ENCODE results near the gene EXOC6.

Gene EXOC6

DNA sequence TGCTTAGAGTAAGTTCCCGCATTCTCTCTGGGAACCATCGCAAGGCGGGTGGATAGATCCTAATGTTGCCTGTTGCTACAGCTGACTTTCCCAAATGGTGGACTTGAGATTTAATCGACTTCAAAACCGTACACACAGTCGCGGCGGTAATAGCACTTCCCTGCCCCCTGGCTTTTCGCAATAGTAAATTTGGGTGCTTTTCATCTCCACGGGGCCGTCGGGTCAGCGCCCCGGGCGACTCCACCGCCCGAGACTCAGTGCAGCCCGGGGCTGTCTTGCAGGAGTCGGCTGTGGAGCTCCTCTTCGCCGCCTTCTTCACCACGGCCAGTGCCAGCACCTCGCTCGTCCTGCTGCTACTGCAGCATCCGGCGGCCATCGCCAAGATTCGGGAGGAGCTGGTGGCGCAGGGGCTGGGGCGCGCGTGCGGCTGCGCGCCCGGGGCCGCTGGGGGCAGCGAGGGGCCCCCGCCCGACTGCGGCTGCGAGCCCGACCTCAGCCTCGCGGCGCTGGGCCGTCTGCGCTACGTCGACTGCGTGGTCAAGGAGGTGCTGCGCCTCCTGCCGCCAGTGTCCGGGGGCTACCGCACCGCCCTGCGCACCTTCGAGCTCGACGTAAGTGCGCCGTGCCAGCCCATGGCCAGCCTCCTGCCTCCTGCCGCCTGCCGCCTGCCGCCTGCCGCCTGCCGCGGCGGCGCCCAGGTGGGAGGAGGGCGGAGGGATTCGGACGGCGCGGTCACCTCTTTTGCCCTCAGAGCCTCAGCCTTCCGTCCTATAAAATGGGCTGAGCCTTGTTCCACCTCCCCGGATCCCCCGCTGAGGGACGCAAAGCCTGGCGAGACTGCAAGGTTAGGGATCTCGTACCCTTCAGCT is 217.6 kb downstream of the EXOC6 start:
- no peak overlapping the region for H3K4me3 ChIP-seq (ENCODE audit: low read depth, low read length)
- H3K4me1 ChIP-seq (ENCODE audit: control insufficient read depth, insufficient read depth, low read length, unreplicated experiment): peaks cover 8% of the 10 kb centered on the region
- no peak overlapping the region for H2AFZ ChIP-seq (ENCODE audit: low read length, unreplicated experiment)
- peaks cover 98% of the 10 kb centered on the region for H3K27me3 ChIP-seq (ENCODE audit: insufficient read depth, low read length)
- H3K36me3 ChIP-seq (ENCODE audit: insufficient read depth, low read length): no peaks in the 10 kb centered on the region
- no peaks in the 10 kb centered on the region for H3K79me2 ChIP-seq (ENCODE audit: control insufficient read depth, insufficient read depth, low read length, unreplicated experiment)
- H3K27ac ChIP-seq (ENCODE audit: low read depth, low read length): no peak overlapping the region

DNA sequence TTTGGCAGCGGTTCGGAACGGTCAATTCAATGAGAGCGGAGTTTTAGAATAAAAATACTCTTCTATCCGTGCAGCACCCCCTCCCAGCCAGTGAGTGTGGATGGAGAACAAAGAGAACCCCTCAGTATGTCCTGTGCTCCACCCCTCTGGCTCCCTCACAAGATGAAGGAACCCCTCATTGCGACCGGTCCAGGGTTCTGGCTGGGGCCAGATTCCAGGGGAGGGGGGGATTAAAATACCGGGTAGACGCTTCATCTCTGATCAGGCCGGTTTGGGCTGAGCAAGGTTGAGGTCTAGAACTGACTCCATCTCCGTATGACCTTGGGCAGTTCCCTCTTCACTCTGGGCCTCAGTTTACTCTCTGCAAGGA is 218.2 kb downstream of the EXOC6 start:
- no peak overlapping the region for H2AFZ ChIP-seq (ENCODE audit: low read length, unreplicated experiment)
- no peaks in the 10 kb centered on the region for H3K79me2 ChIP-seq (ENCODE audit: control insufficient read depth, insufficient read depth, low read length, unreplicated experiment)
- H3K4me1 ChIP-seq (ENCODE audit: control insufficient read depth, insufficient read depth, low read length, unreplicated experiment): peaks cover 8% of the 10 kb centered on the region
- H3K27me3 ChIP-seq (ENCODE audit: insufficient read depth, low read length): peaks cover 96% of the 10 kb centered on the region
- no peak overlapping the region for H3K27ac ChIP-seq (ENCODE audit: low read depth, low read length)
- H3K36me3 ChIP-seq (ENCODE audit: insufficient read depth, low read length): no peaks in the 10 kb centered on the region
- H3K4me3 ChIP-seq (ENCODE audit: low read depth, low read length): no peak overlapping the region

DNA sequence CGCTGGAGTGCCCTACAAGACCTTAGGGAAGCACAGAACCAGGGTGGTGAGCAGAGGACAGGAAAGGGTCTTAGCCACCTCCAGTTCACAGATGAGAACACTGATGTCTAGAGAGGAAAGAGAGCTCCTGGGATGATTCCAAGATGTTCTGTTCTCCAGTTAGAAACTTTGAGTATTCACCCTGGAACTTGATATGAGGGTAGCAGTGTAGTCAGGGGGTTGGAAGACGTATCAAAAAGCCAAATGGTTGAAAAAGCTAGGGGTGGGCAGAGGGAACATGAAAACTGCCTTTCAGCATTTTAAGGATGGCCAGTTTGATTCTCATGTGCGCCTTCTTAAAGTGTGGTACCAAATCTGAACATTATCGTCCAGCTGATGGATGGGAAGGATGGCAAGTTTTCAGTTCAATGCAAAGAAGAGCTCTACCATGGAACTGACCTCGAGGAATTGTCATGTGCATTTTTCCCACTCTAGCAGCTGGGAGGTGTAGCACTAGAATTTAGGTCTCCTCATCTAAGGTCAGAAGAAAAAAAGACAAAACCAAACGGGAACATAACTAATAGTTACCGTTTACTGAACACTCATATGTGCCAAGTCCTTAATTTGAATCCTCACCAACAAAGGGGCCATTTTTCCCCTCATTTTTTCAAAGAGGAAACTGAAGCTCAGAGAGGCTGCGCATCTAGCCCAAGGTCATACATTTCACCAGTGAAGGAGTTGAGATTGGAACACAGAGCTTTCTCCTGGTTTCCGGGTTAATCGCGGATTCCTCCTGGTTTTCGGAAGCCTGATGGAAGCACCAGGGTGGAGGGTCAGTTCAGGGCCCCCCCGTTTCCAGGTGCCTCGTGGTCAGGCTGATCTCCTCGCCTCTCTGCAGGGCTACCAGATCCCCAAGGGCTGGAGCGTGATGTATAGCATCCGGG is 219.4 kb downstream of the EXOC6 start:
- H2AFZ ChIP-seq (ENCODE audit: low read length, unreplicated experiment): no peak overlapping the region

DNA sequence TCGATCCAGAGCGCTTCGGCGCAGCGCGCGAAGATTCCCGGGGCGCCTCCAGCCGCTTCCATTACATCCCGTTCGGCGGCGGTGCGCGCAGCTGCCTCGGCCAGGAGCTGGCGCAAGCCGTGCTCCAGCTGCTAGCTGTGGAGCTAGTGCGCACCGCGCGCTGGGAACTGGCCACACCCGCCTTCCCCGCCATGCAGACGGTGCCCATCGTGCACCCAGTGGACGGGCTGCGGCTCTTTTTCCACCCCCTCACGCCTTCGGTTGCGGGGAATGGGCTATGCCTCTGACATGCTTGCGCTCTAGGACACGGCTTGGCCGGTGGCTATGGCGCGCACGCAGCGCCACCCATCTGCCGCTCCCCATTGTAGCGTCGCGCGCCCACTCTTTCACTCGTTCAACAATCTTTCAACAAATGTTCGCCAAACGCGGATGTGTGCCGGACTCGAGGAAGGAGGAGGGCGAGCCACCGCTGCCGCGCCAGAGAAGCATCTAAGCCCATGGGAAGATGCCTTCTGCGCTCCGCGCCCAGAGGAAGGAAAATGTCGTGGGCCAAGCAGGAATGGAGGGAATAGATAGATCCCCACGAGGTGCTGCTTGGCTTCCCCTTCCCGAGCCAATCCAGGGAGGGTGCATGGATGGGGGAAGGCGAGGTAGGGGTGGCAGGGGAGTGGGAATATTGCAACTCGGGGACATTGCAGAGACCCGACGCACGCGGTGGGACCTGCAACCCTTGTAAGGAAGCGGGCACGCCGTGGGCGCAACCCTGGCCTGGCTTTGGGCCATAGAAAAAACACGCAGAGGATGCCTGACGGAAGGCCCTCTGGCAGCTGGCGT is 220.3 kb downstream of the EXOC6 start:
- H3K36me3 ChIP-seq (ENCODE audit: insufficient read depth, low read length): no peaks in the 10 kb centered on the region
- peaks cover 8% of the 10 kb centered on the region for H3K4me1 ChIP-seq (ENCODE audit: control insufficient read depth, insufficient read depth, low read length, unreplicated experiment)
- peaks cover 96% of the 10 kb centered on the region for H3K27me3 ChIP-seq (ENCODE audit: insufficient read depth, low read length)
- peak overlapping the region; percentile 52 for H3K4me3 ChIP-seq (ENCODE audit: low read depth, low read length)
- H3K79me2 ChIP-seq (ENCODE audit: control insufficient read depth, insufficient read depth, low read length, unreplicated experiment): no peaks in the 10 kb centered on the region
- H2AFZ ChIP-seq (ENCODE audit: low read length, unreplicated experiment): no peak overlapping the region
- H3K27ac ChIP-seq (ENCODE audit: low read depth, low read length): no peak overlapping the region

More for the DNA sequence above, 219.4 kb downstream of the EXOC6 start:
- no peaks in the 10 kb centered on the region for H3K36me3 ChIP-seq (ENCODE audit: insufficient read depth, low read length)
- peak overlapping the region; percentile 52 for H3K4me3 ChIP-seq (ENCODE audit: low read depth, low read length)
- H3K27me3 ChIP-seq (ENCODE audit: insufficient read depth, low read length): peaks cover 96% of the 10 kb centered on the region
- H3K4me1 ChIP-seq (ENCODE audit: control insufficient read depth, insufficient read depth, low read length, unreplicated experiment): peaks cover 8% of the 10 kb centered on the region
- H3K79me2 ChIP-seq (ENCODE audit: control insufficient read depth, insufficient read depth, low read length, unreplicated experiment): no peaks in the 10 kb centered on the region
- no peak overlapping the region for H3K27ac ChIP-seq (ENCODE audit: low read depth, low read length)

DNA sequence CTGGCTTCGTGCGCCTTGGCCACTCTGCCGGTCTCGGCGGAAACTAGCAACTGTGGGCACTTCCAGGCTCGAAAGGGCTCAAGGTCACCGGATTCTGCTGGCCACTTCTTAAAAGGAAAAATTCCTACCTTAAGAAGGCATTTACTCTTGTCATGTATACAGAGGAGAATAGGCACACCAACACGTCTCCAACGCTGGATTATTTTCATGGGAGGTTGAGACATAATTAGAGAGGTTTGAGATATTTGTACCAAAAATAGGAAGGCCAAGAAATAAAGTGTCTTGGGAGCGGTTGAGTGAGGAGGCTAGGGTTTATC is 220.9 kb downstream of the EXOC6 start:
- peaks cover 96% of the 10 kb centered on the region for H3K27me3 ChIP-seq (ENCODE audit: insufficient read depth, low read length)
- peaks cover 8% of the 10 kb centered on the region for H3K4me1 ChIP-seq (ENCODE audit: control insufficient read depth, insufficient read depth, low read length, unreplicated experiment)
- H3K27ac ChIP-seq (ENCODE audit: low read depth, low read length): no peak overlapping the region
- H3K4me3 ChIP-seq (ENCODE audit: low read depth, low read length): no peak overlapping the region
- no peaks in the 10 kb centered on the region for H3K36me3 ChIP-seq (ENCODE audit: insufficient read depth, low read length)
- H3K79me2 ChIP-seq (ENCODE audit: control insufficient read depth, insufficient read depth, low read length, unreplicated experiment): no peaks in the 10 kb centered on the region
- no peak overlapping the region for H2AFZ ChIP-seq (ENCODE audit: low read length, unreplicated experiment)

DNA sequence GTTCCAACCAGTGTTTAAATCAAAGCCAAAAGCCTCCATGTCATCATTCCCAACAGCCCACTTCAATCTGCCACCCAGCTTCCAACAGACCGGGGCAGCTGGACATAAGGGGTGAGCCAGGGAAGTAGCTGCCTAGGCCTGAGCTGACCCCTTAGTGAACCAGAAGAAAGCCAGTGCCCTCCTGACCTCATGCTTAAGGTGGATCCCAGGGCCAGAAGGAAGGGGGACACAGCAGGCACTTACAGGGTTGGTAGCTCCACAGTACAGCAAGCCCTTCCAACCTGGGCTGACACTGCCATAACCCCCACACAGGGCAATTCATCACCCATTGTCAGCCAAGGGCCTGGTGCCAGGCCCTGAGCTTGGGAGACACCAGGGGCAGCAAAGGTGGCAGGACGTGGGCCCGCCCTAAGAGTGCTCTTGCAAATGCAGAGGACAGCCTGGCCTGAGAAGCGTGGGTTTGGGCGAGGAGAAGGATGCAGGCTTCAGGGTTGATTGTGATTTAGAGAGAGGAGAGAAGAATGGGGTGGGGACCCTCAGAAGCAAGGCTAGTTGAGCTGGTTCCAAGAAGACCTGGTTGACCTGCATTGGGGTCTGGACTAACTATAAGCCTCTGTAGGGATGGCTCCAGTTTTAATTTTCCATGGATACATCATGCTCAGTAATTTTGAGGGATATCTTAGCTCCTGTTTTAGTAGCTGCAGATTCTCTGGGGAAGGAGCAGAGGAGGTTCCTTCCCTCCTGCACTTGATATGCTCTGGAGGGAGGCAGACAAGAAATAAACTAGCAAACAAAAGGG is 222.3 kb downstream of the EXOC6 start:
- no peak overlapping the region for H2AFZ ChIP-seq (ENCODE audit: low read length, unreplicated experiment)
- H3K4me3 ChIP-seq (ENCODE audit: low read depth, low read length): no peak overlapping the region
- no peaks in the 10 kb centered on the region for H3K36me3 ChIP-seq (ENCODE audit: insufficient read depth, low read length)

DNA sequence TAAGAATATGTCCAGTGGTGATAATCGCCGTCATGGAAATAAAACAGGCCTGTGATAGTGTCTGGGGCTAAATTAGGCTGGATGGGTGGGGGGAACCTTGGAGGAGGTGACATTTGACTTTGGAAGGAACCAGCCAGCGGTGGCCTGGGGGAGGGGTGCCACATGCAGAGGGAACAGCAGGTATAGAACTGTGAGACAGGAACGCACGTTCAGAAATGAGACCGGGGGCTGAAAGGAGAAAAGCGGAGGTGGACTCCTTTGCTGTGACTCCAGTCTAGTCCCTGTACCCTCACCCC is 222.8 kb downstream of the EXOC6 start:
- Histone ChIP-seq H3K27me3 (ENCODE audit: insufficient read depth, low read length) (peaks cover 96% of the 10 kb centered on the region), H3K4me3 (ENCODE audit: low read depth, low read length) (no peak overlapping the region), H3K79me2 (ENCODE audit: control insufficient read depth, insufficient read depth, low read length, unreplicated experiment) (no peaks in the 10 kb centered on the region), H2AFZ (ENCODE audit: low read length, unreplicated experiment) (no peak overlapping the region), H3K4me1 (ENCODE audit: control insufficient read depth, insufficient read depth, low read length, unreplicated experiment) (peaks cover 8% of the 10 kb centered on the region), H3K36me3 (ENCODE audit: insufficient read depth, low read length) (no peaks in the 10 kb centered on the region), H3K27ac (ENCODE audit: low read depth, low read length) (no peak overlapping the region)

More for the DNA sequence above, 222.3 kb downstream of the EXOC6 start:
- Histone ChIP-seq H3K27me3 (ENCODE audit: insufficient read depth, low read length) (peaks cover 96% of the 10 kb centered on the region), H3K79me2 (ENCODE audit: control insufficient read depth, insufficient read depth, low read length, unreplicated experiment) (no peaks in the 10 kb centered on the region), H3K27ac (ENCODE audit: low read depth, low read length) (no peak overlapping the region), H3K4me1 (ENCODE audit: control insufficient read depth, insufficient read depth, low read length, unreplicated experiment) (peaks cover 8% of the 10 kb centered on the region)

DNA sequence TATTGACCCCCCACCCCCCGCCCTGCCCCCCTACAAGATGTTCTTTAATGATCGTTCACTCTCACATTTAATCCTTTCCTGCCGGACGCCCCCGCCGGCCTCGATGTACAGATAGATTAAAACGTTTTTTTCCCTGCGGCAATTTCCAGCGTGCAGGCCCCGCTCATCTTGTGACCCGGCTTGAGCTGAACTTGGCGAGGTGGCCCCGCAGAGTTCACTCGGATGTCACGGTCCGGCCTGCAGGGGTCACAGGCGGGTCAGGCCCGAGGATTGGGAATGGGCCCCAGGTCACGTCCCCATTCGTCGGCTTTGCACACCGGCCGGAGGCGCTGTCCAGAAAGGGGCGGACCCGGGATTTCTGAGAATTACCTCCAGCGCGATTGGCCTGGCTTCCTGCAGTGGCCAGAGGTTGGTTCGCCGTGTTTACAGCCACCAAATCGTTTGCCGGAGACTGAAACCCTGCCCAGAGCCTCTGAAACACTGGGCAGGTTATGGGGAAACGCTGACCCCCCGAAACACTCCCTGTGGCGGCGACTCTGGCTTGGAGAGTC is 223.4 kb downstream of the EXOC6 start:
- Histone ChIP-seq H3K27me3 (ENCODE audit: insufficient read depth, low read length) (peaks cover 96% of the 10 kb centered on the region), H3K4me3 (ENCODE audit: low read depth, low read length) (peak overlapping the region; percentile 73), H3K36me3 (ENCODE audit: insufficient read depth, low read length) (no peaks in the 10 kb centered on the region), H2AFZ (ENCODE audit: low read length, unreplicated experiment) (no peak overlapping the region), H3K79me2 (ENCODE audit: control insufficient read depth, insufficient read depth, low read length, unreplicated experiment) (no peaks in the 10 kb centered on the region), H3K27ac (ENCODE audit: low read depth, low read length) (no peak overlapping the region), H3K4me1 (ENCODE audit: control insufficient read depth, insufficient read depth, low read length, unreplicated experiment) (peaks cover 8% of the 10 kb centered on the region)

DNA sequence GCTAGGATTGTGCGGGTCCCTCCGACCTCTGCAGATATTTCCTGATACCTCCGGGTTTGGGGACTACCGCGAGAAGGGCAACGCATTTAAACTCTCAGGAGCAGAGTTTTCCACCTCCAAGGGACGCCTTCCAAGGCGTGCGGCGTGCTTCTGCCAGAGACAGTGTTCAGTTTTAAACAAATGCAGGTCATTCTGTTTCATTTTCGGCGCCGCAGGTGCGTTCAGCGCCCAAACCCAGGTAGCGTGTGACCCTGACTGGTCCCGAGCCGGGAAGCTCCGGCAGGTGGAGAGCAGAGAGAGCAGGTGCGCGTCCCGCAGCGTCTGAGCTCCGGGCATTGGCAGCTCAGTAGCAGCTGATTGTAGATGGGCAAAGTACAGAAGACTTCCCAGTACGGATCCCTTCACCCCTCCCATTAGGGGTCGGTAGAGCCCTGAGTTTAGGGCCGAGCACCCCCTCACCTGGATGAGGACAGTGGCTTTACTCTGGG is 223.9 kb downstream of the EXOC6 start:
- H3K27me3 ChIP-seq (ENCODE audit: insufficient read depth, low read length): peaks cover 94% of the 10 kb centered on the region
- no peaks in the 10 kb centered on the region for H3K79me2 ChIP-seq (ENCODE audit: control insufficient read depth, insufficient read depth, low read length, unreplicated experiment)
- H2AFZ ChIP-seq (ENCODE audit: low read length, unreplicated experiment): no peak overlapping the region
- H3K4me1 ChIP-seq (ENCODE audit: control insufficient read depth, insufficient read depth, low read length, unreplicated experiment): peaks cover 8% of the 10 kb centered on the region
- no peaks in the 10 kb centered on the region for H3K36me3 ChIP-seq (ENCODE audit: insufficient read depth, low read length)
- H3K4me3 ChIP-seq (ENCODE audit: low read depth, low read length): peak overlapping the region; percentile 73
- no peak overlapping the region for H3K27ac ChIP-seq (ENCODE audit: low read depth, low read length)

Measured in ACC112 (cell line).